AG10803 (cell line): ENCODE measurements around the gene ZNF177.
"Not testable (repeated sequence)": the region's sequence is repeated elsewhere in the genome, so short reads cannot be mapped to it uniquely, and the experiment has no call there.

Experiments
- DNase-seq: peaks from one replicate; pipeline ENCODE4 v3.0.0; 2010; ENCODE audit warnings: low read depth
- H3K4me3 ChIP-seq: 2 replicates; pipeline ENCODE4 v1.5.1; 2011; ENCODE audit warnings: mild to moderate bottlenecking, low read length, control low read depth
- CTCF ChIP-seq: conservative IDR thresholded peaks from 2 replicates; pipeline ENCODE4 v1.5.1; 2011; ENCODE audit warnings: mild to moderate bottlenecking, low read length, control low read depth, inconsistent platforms

ZNF177 gene

DNA sequence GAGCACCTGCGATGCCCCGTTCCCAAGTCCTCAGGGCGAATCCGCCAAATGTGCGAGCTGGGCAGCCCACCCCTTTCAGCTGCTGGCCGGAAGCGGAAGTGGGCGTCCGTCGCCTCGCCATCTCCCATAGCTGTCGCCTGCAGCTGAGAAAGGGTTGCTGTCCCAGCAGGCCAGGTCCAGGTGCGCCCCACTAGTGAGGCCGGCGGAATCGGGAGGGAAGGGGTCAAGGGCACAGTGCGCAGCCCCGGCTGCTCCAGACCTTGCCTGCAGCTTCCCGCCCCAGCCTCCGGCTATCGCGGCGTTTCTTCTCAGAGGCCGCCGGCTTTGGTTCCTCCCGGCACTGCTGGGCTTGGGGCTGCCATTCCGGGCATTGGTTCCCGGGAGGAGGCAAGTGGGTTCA, at the start of gene ZNF177:
TSS of gene ZNF177 (plus strand) at position 109 of the 400 bp plus-strand sequence. CDS start 15,299 bp downstream, outside the sequence.
- no peak for DNase-seq

DNA sequence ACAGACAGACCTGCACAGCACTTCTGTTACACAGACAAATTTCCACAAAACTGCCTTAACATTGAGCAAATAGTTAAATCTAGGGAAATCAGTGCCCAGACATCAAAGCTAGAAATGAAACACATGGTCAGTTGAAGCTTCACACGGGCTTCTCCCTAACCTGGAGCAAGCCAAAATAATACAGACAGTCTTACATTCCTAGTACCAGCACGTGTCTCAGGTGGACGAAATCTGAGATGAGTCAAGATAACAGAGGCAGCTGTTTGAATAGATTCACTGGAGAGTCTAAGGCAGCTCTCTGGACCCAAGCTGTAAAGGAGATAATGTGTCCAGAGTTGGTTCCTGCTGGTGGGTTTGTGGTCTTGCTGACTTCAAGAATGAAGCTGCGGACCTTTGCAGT, 49.1 kb upstream of the ZNF177 start:
- no peak for DNase-seq
- H3K4me3 ChIP-seq, result no peak overlapping the region
- no peak for TF ChIP-seq CTCF

More for the DNA sequence above, at the start of gene ZNF177:
- peak within 1 kb of the TSS; percentile 59 for H3K4me3 ChIP-seq
- no peak for TF ChIP-seq CTCF

DNA sequence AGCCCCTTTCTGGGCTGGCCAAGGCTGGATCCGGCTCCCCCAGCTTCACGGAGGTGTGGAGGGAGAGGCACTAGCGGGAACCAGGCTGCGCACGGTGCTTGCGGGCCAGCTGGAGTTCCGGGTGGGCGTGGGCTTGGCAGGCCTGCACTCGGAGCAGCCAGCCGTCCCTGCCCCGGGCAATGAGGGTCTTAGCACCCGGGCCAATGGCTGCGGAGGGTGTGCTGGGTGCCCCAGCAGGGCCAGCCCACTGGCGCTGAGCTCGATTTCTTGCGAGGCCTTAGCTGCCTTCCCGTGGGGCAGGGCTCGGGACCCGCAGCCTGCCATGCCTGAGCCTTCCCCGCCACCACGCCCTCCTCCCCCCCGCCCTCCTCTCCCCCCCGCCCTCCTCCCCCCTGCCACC, 41.5 kb upstream of the ZNF177 start:
- H3K4me3 ChIP-seq, result no peak overlapping the region
- TF ChIP-seq CTCF, result no peak
- no peak for DNase-seq

- not testable (repeated sequence) for H3K4me3 ChIP-seq, DNase-seq
Observed at GRCh38 chr19:9321756-9322155, 41.1 kb upstream of the ZNF177 start.

DNA sequence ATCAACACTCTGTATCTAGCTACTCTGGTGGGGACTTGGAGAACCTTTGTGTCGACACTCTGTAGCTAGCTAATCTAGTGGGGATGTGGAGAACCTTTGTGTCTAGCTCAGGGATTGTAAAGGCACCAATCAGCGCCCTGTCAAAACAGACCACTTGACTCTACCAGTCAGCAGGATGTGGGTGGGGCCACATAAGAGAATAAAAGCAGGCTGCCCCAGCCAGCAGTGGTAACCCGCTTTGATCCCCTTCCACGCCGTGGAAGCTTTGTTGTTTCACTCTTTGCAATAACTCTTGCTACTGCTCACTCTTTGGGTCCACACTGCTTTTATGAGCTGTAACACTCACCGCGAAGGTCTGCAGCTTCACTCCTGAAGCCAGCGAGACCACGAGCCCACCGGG, 40.6 kb upstream of the ZNF177 start:
- DNase-seq, H3K4me3 ChIP-seq: not testable (repeated sequence)

DNA sequence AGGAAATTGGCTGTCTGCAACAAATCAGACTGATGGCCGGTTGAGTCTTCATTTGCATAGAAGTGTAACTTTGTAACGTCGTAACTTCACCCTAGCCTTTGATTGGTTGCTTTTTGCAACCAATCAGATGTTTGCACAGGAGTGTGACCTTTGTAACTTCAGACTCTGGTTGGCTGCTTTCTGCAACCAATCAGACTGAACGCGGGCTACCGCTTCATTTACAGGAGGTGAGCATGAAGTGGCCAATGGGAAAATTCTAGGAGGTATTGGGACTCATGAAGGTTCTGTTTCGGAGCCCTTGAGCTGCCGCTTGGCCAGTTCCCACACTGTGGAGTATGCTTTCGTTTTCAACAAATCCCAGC, 39.3 kb upstream of the ZNF177 start:
- peak overlapping the region; percentile 82 for H3K4me3 ChIP-seq
- TF ChIP-seq CTCF, result no peak
- DNase-seq, result peak; percentile 85

DNA sequence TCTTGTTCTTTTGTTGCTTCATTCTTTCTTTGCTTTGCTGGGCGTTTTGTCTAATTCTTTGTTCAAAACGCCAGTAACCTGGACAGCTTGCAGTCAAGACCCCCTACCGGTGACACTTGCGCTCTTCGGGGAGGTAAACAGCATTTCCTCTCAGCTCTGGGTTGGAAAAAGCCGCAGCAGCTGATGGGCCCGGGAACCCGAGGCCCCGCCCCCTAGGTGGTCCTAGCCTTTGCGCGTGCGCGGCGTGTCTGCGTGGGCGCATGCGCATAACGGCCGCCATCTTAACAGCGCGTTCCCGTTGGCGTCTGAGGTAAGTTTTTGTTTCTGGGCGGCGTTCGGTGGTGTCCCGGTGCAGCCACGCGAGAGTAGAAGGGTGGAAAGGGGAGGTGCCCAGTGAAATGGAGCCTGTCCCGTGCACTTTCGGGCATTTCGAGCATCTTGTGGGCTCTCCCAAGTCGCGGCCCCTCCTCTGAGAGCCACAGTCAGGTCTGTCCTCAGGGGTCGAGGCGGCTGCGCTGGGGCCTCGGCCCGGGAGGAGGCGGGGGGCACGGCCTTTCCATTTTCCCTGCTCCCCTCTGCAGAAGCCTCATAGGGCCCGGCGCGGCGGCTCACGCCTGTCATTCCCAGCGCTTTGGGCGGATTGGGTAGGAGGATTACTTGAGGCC, 38.8 kb upstream of the ZNF177 start, which contains the start of gene ZNF559:
TSS of gene ZNF559 (plus strand) at position 261 of the 665 bp plus-strand sequence. CDS start 14,371 bp downstream, outside the sequence.
- peak within 1 kb of the TSS; percentile 82 for H3K4me3 ChIP-seq
- peak; percentile 94 for DNase-seq
- peak; percentile 43 for TF ChIP-seq CTCF

- no peak for DNase-seq
- H3K4me3 ChIP-seq, result peak overlapping the region; percentile 82
- no peak for TF ChIP-seq CTCF
Observed at GRCh38 chr19:9324584-9324962, 38.2 kb upstream of the ZNF177 start.
